GM12874 (cell line): ENCODE data around the gene C1orf21.

Source experiments
- CTCF ChIP-seq: IDR thresholded peaks from 2 replicates; pipeline ENCODE4 v1.5.1; 2011; ENCODE audit warnings: low read depth, mild to moderate bottlenecking, control low read depth, low read length, moderate library complexity; ENCODE audit not compliant: insufficient read depth

Gene C1orf21

GRCh38 chr1:184487531-184488193 lies 100.8 kb downstream of the C1orf21 start:
- no peak for TF ChIP-seq CTCF

GRCh38 chr1:184489908-184490307 lies 103.1 kb downstream of the C1orf21 start:
- TF ChIP-seq CTCF = no peak

GRCh38 chr1:184492536-184492935 lies 105.7 kb downstream of the C1orf21 start:
- no peak for TF ChIP-seq CTCF

GRCh38 chr1:184493987-184494388 lies 107.2 kb downstream of the C1orf21 start:
- no peak for TF ChIP-seq CTCF

GRCh38 chr1:184494929-184495328 lies 108.1 kb downstream of the C1orf21 start:
- TF ChIP-seq CTCF = no peak

GRCh38 chr1:184497959-184498723 lies 111.3 kb downstream of the C1orf21 start:
- TF ChIP-seq CTCF = no peak

- TF ChIP-seq CTCF = no peak
Observed at GRCh38 chr1:184499616-184500015, 112.8 kb downstream of the C1orf21 start.
